HG03025 (cell line): ENCODE data around the gene NALCN.

Experiments used
- ATAC-seq: cut with Tn5 transposase; IDR thresholded peaks from one replicate; pipeline ENCODE4 v1.9.1; 2021; ENCODE audit warnings: mild to moderate bottlenecking, moderate library complexity; ENCODE audit not compliant: unreplicated experiment, low FRiP score

Gene NALCN

DNA sequence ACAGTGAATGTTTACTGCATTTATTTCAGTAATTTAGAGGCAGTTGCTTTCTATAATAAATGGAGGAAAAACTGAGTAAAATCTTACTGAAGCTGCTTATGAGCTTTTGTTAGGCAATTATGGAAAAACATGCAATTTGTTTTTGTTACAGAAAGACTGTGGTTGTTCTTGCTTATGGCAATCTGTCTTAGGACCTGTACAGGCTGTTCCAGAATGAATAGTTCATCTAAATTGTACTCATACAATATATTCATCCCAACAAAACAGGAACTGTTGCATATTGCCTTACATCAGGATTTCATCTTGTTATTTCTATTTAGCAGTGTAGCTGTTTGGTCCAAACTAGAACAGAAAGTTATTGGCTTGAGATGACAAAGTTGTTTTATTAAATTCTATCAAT, 199.2 kb downstream of the NALCN start:
- ATAC-seq: no peak

GRCh38 chr13:101211261-101211660, 205.0 kb downstream of the NALCN start:
- no peak for ATAC-seq

DNA sequence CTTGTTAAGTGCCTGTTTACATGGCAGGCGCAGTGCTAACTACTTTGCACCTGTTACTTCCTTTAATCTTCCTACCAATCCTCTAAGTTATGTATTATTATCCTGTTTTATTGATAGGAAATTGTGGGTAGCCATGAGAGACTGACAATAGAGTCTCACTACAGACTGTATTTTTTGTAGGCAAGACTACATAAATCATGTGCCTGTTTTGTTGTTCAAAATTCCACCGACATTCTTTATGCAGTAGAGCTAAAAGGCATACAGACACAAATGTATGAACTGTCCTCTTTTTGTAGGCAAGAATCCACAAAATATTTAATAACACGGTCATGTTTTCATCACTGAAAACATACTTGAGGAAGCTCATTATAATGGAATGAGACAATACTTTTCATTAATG, 205.5 kb downstream of the NALCN start:
- ATAC-seq: no peak

DNA sequence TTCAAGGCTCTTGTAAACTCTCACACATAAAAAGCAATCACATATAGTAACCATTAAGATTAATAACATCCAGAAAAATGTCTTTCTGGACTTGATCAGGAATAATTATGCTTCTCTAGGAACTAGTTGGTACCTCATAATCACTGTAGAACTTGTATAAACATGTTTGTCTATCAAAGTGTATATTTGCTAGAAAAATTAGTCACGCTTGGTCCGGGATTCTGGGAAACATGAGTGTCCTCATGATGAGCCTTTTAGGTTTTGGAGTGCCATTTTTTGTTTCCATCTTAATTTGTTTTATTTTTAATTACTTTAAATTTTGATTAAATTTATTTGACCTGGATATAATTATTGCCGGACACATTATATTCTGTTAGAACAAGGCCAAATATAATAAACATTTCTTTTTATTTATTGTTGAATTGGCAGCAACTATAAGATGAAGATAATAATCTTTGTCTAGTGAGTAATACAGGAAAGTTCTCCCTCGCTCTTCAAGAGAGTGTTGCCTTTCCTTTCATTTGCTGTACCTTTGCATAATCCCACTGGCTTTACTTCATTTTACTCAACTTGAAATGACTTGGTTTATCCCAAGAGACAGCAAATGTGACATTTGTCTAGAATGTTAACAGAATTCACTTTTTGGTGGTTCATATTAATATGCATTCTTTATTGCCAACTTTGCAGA, 207.0 kb downstream of the NALCN start:
- ATAC-seq: no peak

DNA sequence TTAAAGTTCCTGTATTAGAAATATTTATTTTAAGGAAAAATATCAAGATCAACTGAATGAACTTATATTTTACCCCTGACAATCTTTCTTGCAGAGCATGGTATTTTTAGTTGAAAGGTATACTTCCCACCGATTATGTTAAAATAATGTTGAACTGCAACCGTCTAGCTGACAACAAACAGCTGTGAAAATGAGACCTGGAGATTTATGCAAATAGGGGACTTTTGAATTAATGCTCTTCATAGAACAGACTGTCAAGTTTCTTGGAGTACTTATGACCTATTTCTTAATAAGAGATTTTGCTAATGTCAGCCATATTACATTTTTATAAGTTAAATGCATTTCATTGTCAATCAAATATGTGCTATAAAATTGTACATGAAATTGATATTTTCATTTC, 210.9 kb downstream of the NALCN start:
- ATAC-seq: no peak

DNA sequence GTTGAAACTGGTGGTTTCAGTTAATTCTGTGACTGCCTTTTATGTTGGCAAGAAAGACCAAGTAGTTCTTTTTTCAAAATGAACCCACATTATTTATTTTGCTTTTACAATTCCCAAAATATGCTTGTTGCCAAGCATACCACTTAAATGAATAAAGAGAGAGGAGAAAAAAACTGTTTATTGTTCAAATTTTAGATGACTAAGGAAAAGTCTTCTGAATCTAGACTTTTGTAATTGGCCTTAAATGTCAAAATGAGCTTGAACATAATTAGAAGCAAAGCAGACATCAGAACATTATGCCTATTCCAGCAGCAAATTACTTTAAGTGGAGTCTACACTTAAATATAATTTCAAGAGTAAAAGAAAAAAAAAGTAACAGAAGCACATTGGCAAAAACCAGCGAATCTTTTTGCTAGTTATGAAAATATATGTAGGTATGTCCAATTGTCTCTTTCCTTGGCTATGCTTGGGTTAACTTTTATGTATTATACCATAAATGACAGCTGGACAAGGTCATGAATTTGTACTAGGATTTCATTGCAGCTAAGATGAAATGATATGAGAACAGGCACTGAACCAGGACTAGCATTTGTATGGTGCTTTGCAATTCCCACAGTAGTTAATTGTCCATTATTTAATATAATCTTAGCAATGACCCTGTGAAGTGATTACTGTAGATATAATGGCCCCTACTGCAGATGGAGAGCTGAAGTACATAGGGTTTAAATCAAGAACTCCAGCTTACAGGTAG, 211.9 kb downstream of the NALCN start:
- ATAC-seq: no peak

DNA sequence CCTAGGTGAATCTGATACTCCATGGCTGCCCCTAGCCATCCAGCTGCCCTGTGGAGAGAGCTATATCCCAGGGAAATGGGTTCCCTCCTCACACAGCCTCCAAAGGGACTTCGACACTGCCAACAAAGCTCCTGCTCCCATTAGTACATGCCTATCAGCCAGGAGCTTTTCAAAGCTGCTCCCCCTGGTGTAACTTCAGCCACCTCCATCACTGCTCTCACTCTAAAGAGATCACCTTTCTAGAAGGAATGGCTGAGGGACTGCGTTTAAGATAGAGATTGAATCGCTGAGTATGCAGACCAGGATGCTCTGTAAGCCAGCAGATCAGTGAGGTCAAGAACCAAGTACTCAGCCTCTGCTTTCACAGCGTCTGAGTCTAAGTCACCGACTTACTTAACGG, 213.7 kb downstream of the NALCN start:
- no peak for ATAC-seq

- ATAC-seq: no peak
These were observed 225.3 kb downstream of the NALCN start for GRCh38 chr13:101190976-101191375.

DNA sequence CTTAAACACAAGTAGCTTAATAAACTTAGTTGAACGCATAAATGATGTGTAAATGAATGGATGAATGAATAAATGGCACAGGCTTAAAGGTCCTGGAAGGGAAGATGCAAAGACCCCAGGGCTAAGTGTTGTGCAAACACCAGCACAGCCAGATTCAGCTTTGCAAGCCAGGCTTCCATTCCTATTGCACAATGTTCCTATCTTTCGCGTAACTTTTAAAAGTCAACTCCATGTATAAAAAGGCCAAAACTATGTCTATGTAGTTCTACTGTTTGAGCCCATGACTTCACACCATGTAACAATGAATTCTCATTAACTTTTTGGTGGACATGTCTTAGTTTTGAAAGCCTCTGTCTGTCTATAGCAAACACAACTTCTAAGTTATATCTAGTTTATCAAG, 226.0 kb downstream of the NALCN start:
- no peak for ATAC-seq

- no peak for ATAC-seq
These were observed 230.7 kb downstream of the NALCN start for GRCh38 chr13:101185606-101186005.

DNA sequence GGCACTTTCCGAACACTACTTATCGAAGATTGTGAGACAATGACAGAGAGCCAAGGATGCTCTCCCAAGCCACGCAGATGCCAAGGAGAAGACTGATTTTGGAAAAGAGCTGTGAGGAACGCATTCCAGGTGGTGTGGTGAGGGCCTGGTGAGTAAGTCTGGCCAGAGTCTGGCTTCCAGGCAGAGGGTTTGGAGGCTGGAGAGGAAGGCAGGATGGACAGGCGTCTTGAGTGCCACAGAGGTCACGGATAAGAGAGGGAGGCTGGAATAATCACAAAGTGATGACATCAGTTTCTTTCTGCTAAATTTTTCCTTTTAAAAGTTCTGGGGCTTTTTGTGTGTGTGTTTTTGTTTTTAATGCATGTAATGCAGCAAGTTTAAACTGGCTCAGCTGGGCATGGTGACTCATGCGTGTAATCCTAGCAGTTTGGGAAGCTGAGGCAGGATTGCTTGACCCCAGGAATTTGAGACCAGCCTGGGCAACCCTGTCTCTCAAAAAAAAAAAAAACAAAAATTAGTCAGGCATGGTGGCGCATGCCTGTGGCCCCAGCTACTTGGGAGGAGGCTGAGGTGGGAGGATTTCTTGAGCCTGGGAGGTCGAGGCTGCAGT, 235.1 kb downstream of the NALCN start:
- ATAC-seq: no peak

DNA sequence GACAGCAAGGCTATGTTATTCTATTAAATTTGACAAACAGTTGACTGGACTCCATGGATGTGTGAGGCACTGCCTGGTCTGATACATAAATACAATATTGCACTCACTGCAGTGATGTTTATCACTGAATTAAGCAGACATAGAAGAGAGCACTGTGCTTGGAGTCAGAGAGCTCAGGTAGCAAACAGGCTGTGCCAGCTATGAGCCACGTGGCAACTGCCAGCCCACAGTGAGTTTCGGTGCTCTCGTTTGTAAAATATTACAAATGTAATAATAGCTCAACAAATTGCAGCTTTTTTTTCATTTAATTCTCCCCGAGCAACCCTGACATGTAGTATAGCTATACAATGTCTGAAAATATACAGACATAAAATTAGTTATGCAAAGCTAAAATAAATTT, 237.3 kb downstream of the NALCN start:
- ATAC-seq: no peak

- no peak for ATAC-seq
These were observed 237.9 kb downstream of the NALCN start for GRCh38 chr13:101178406-101178805.

DNA sequence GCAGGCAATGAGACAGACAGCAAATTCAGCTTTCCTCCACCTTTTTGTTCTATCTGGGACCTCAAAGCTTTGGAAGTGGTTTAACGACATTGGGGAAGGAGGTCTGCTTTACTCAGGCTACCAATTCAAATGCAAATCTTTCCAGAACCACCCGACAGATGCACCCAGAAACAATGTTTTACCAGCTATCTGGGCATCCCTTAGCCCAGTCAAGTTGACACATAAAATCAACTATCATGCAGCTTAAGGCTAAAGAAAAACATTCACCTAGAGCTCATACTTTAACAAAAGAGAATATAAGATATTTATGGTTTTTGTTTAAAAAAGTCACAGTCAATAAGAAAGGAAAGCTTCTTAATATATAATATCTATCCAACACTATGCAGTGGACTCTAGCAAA, 246.0 kb downstream of the NALCN start:
- ATAC-seq: no peak

DNA sequence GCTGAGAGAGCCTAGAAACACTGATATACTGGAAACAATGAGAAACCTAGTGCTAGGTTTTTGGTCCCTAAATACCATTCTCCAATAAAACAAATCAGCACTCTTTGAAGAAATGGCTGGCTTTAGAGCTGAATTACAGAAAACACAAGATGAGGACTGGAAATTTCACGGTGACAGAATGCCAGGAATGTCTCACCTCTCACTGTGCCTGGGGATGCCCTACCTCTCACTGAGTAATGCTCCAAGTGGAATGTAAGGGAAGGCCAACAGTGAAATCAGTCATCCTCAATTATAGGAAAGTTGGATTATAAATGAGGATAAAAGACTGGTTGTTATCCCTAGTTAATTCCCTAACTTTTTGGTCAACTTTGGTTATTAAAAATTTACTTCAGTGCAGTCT, 259.0 kb downstream of the NALCN start:
- ATAC-seq: no peak

- no peak for ATAC-seq
These were observed 260.4 kb downstream of the NALCN start for GRCh38 chr13:101155920-101156319.

DNA sequence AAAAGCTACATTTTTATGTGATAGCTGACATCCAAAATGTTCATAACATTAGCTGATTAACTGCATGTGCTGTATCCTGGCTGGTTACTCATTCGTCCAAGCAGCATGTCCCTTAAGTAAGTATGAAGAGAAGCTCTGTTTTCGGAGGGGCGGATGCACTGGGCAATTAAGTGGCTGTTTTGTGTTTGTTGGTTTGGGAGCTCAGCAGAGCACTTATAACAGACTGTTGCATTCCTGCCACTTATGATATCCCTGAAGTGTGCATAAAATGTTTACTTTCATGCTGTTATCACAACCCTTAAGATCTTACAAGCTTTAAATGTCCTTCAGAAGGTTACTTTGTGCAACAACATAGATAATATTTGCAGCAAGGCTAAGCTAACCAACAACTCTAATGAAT, 264.1 kb downstream of the NALCN start:
- ATAC-seq: no peak

DNA sequence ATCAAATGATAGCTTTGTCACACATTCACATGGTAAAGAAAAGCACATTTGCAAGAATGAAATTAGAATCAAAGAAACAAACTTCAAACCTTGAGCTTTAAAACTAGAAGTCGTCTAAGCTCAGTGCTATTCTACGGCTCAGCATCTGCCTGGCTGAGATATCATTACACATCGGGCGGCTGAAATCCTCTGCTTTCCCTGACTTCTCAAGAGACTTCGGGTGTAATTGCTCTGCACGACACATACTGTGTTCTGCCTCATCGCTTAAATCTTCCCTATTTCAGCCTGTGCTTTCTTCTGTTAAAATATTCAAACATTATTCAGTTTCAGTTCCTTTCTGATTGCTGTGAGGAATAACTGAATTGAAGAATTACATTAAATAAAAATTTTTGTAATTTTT, 265.3 kb downstream of the NALCN start:
- no peak for ATAC-seq

DNA sequence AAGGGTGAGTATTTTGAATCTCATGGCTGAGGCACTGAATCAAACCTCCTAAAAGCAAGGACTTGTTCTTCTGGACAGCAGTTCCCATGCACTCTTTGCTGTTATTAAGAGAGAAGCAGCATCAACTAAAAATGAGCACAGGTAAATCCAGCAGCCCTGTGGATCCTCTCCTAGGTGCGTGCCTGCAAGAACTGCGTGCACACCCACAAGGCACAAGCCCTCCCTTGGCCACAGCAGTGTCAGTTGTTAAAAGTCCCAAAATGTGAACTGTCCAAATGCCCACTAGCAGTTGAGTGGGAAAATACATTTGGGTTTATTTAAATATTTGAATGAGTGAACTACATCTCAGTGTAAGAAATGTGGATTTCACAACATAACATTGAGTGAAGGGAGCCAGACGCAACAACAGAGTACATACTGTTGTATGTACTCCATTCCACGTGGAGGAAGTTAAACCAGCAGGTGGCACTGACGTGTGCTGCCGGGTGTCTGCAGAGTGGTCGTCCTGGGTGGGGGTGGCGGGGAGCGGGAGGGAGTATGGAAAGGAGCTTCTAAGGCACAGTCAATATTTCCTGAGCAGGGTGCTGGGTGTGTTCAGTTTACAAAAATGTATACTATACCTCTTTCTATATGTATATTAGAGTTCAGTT, 266.4 kb downstream of the NALCN start:
- no peak for ATAC-seq

DNA sequence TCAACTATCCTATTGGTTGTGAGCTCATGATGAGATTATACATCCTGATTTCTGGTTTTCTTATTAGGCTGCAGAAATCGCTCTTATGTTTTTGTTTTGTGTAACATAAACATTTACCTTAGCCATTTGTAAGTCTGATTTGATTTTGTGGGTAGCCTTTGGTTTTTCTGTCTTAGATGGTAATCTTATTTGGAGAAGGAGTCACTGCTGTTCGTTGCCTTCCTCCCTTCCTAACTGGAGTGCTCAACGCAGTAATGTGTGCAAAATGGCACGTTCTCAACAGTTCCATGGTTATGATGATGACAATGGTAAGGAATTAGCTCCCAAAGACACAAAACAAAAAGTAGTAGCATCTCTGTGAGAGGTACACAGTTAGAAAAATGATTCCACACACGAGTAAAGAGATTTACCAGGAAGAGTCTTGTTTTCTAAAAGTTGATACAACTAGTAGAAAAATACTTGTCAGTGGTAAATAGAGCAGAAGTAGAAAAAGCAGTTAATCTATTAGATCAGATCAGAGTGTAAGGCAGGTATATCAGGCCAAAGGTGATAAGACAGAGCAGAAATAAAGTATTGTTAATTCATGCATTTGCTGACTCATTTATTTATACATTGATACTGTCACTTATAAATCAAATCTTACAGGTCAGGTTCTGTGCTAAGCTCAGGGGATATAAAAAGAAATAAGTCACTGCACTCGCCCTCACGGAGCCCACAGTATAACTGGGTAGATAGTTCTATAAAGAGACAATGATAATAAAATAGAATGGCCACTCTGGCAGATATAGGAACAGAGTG, 270.0 kb downstream of the NALCN start:
- no peak for ATAC-seq
